ENCODE data around the gene FBXO3. TPM values are rescaled to one million over a fixed set of nuclear protein-coding genes. Genes with fewer than 3 reads are reported as not detected.

FBXO3 gene
- total and polyA plus RNA-seq, 2 experiments from 2014 or later = 12.5 to 28.4 TPM

- TF ChIP-seq ZNF462 (CRISPR knock-in tag; IDR thresholded peaks at IDR 0.05) (no peak), JUNB (IDR thresholded peaks at IDR 0.05; ENCODE audit: unreplicated experiment) (no peak)
These were observed 20.9 kb downstream of the FBXO3 start (continued) for GRCh38 chr11:33753304-33753967.

- H3K36me3 ChIP-seq (ENCODE audit: insufficient read depth) = no peaks in the 10 kb centered on the region
- Mint-ChIP-seq H3K36me3 (ENCODE audit: low read depth) (no peaks in the 10 kb centered on the region), H3K9me3 (no peaks in the 10 kb centered on the region)
These were observed 22.4 kb downstream of the FBXO3 start for GRCh38 chr11:33751878-33752277.

More at GRCh38 chr11:33751878-33752277, 22.4 kb downstream of the FBXO3 start:
- Histone ChIP-seq H3K27me3 (ENCODE audit: insufficient read depth) (no peaks in the 10 kb centered on the region), H3K4me2 (no peak overlapping the region), H3K4me3 (no peak overlapping the region), H3K27ac (ENCODE audit: low read depth) (no peak overlapping the region), H3K79me2 (replicated peaks; ENCODE audit: insufficient read depth) (no peaks in the 10 kb centered on the region), H4K20me1 (replicated peaks; ENCODE audit: insufficient read depth) (no peaks in the 10 kb centered on the region), H3K9me2 (ENCODE audit: insufficient read depth) (no peaks in the 10 kb centered on the region), H2AFZ (no peak overlapping the region), H3F3A (replicated peaks; ENCODE audit: low read depth) (no peaks in the 10 kb centered on the region), H3K4me1 (ENCODE audit: insufficient read depth) (no peaks in the 10 kb centered on the region)
- Mint-ChIP-seq H3K27ac (no peak overlapping the region), H3K4me1 (no peaks in the 10 kb centered on the region), H3K4me3 (no peak overlapping the region), H3K27me3 (ENCODE audit: insufficient read depth, low read depth, poor library complexity) (no peaks in the 10 kb centered on the region)
- no peak for ATAC-seq
- DNase-seq (ENCODE audit: low spot score) = no peak
- TF ChIP-seq EZH2 (IDR thresholded peaks at IDR 0.05; ENCODE audit: low read depth, unreplicated experiment) = no peak
- no peak for TF ChIP-seq STAT1 (IDR thresholded peaks at IDR 0.05; ENCODE audit: unreplicated experiment)
- no peak for TF ChIP-seq CREB1 (CRISPR knock-in tag; IDR thresholded peaks at IDR 0.05; ENCODE audit: low read depth)
- no peak for TF ChIP-seq ETS1 (IDR thresholded peaks at IDR 0.05)
